K562 (cell line): ENCODE results near the gene OFD1. TPM values are rescaled to one million over a fixed set of nuclear protein-coding genes. Genes with fewer than 3 reads are reported as not detected.

Experiments used
- ATAC-seq: fragments of 200-7000 bp; cut with Tn5 transposase; 3 replicates; pipeline ENCODE4 v1.9.1; 2020; ENCODE audit warnings: moderate library complexity
- BruUV-seq: library from RNA; stranded (reverse); fragments of 400-500 nt; replicated peaks from 2 replicates; lab custom pipeline; 2021; lab: Mats Ljungman, UMichigan
- CTCF ChIA-PET: fragments of 300-600 bp; formaldehyde crosslinking; extraction: SDS; loops from one replicate; lab custom pipeline; 2021; ENCODE audit warnings: low intra/inter-chr PET ratio; lab: Yijun Ruan, JAX
- POLR2A ChIA-PET: fragments of 300-600, 350-650 bp; sonication (Branson Sonifier 250); formaldehyde crosslinking; extraction: SDS; loops from one replicate; lab custom pipeline; 2021; ENCODE audit warnings: antibody characterized with exemption, inconsistent platforms; lab: Yijun Ruan, JAX
- DNase-seq, 4 experiments: peaks; one replicate each; pipeline versions ENCODE4 v3.0.0 to v3.0.0-alpha.2; 2011 to 2018; ENCODE audit warnings: low spot score in 3 of 4, mixed read lengths in 3 of 4; ENCODE audit errors: extremely low read depth in 1 of 4
- FAIRE-seq: peaks from 2 replicates; lab custom pipeline; 2011; peaks lifted over from hg19 to GRCh38; lab: Jason Lieb, UNC
- H2AFZ ChIP-seq: 2 replicates; pipeline ENCODE4 v1.6.0; 2011; ENCODE audit warnings: low read depth, low read length, control low read depth, inconsistent platforms
- H3K27ac ChIP-seq: fragments of 200-600 bp; 3 replicates; pipeline ENCODE4 v1.8.0; 2011; ENCODE audit warnings: low read depth, mild to moderate bottlenecking, control low read depth, inconsistent platforms, low read length, moderate library complexity, mixed read lengths; ENCODE audit errors: extremely low read depth
- H3K27me3 ChIP-seq, 2 experiments: fragments of 300-600 bp in 1 of 2; 2 replicates in 1 of 2; 3 replicates in 1 of 2; pipeline versions ENCODE4 v1.6.0 to v1.8.0; 2011; ENCODE audit warnings: inconsistent platforms in 2 of 2, low read length in 2 of 2, mild to moderate bottlenecking in 1 of 2, mixed read lengths in 1 of 2, moderate library complexity in 1 of 2; ENCODE audit not compliant: control insufficient read depth in 2 of 2, insufficient read depth in 2 of 2
- H3K36me3 ChIP-seq: fragments of 300-600 bp; 3 replicates; pipeline ENCODE4 v1.8.0; 2011; ENCODE audit warnings: mild to moderate bottlenecking, low read length, inconsistent platforms; ENCODE audit not compliant: control insufficient read depth, insufficient read depth
- H3K4me1 ChIP-seq, 2 experiments: fragments of 200-600 bp in 1 of 2; replicated peaks in 1 of 2; 2 replicates in 1 of 2; 3 replicates in 1 of 2; pipeline versions ENCODE4 v1.5.1 to v1.8.0; 2011; ENCODE audit warnings: inconsistent platforms in 2 of 2, low read length in 2 of 2, mild to moderate bottlenecking in 1 of 2, mixed read lengths in 1 of 2, moderate library complexity in 1 of 2; ENCODE audit not compliant: control insufficient read depth in 2 of 2, insufficient read depth in 2 of 2
- H3K4me2 ChIP-seq: 2 replicates; pipeline ENCODE4 v1.6.1; 2011; ENCODE audit warnings: low read length, control low read depth, inconsistent platforms, mixed read lengths; ENCODE audit not compliant: insufficient read depth
- H3K4me3 ChIP-seq: fragments of 200-600 bp; sonication (generic), shearing (Covaris generic); 2 replicates; pipeline ENCODE4 v1.5.1; 2016; ENCODE audit warnings: control low read depth, inconsistent platforms
- H3K79me2 ChIP-seq: fragments of 200-600 bp; 3 replicates; pipeline ENCODE4 v1.8.0; 2011; ENCODE audit warnings: low read length, inconsistent platforms; ENCODE audit not compliant: control insufficient read depth, insufficient read depth
- H3K9ac ChIP-seq, 2 experiments: 2 replicates each; pipeline versions ENCODE4 v1.6.0 to v1.6.1; 2011; ENCODE audit warnings: low read depth in 2 of 2, low read length in 2 of 2, control low read depth in 1 of 2, inconsistent platforms in 1 of 2, mild to moderate bottlenecking in 1 of 2, mixed read lengths in 1 of 2; ENCODE audit not compliant: insufficient read depth in 1 of 2
- H3K9me1 ChIP-seq: one replicate; pipeline ENCODE4 v1.6.0; 2011; ENCODE audit warnings: inconsistent platforms, mild to moderate bottlenecking, low read length, moderate library complexity; ENCODE audit not compliant: control insufficient read depth, insufficient read depth
- H3K9me3 ChIP-seq: replicated peaks from 2 replicates; pipeline ENCODE4 v1.5.1; 2011; ENCODE audit warnings: low read depth, low read length, inconsistent platforms; ENCODE audit not compliant: control insufficient read depth, insufficient read depth
- H4K20me1 ChIP-seq: replicated peaks from 2 replicates; pipeline ENCODE4 v1.6.1; 2011; ENCODE audit warnings: low read length, inconsistent platforms, mixed read lengths; ENCODE audit not compliant: control insufficient read depth, insufficient read depth
- GTF2E2 ChIP-seq: fragments of 200-800 bp; sonication (Bioruptor generic); IDR thresholded peaks from 2 replicates; pipeline ENCODE4 v1.6.1; 2016; ENCODE audit warnings: missing genetic modification characterization, missing compliant biosample characterization
- MIER1 ChIP-seq: fragments of 450-650 bp; IDR thresholded peaks from 2 replicates; pipeline ENCODE4 v1.6.1; 2016; ENCODE audit warnings: antibody characterized with exemption, mild to moderate bottlenecking, low read depth
- NCOA4 ChIP-seq: fragments of 450-650 bp; IDR thresholded peaks from 2 replicates; pipeline ENCODE4 v1.6.1; 2018; ENCODE audit warnings: mild to moderate bottlenecking; ENCODE audit not compliant: partially characterized antibody
- WGBS: fragments of 100-300 bp; shearing (Covaris generic); methylation state at CpG from one replicate; pipeline ENCODE4 v1.1.6; 2016; ENCODE audit warnings: low coverage, mixed read lengths; ENCODE audit not compliant: insufficient coverage; ENCODE audit errors: missing lambda C conversion rate; 5-methylcytosine and 5-hydroxymethylcytosine counted together
- in situ Hi-C: fragments of 300-500 bp; cut with MboI; formaldehyde crosslinking; loops from 4 replicates; pipeline ENCODE4 v1.15.0; 2018; ENCODE audit warnings: inconsistent platforms, mixed read lengths
- intact Hi-C: fragments of 100-400 bp; cut with micrococcal nuclease; formaldehyde crosslinking; loops from 2 replicates; pipeline ENCODE4 v1.14.2; 2022
- polyA plus RNA-seq, 8 experiments: library from polyadenylated mRNA; depleted of rRNA in 4 of 8; stranded (reverse) in 5 of 8; unstranded in 3 of 8; fragments of >200 nt; fragmentation: Nextera tagmentation in 2 of 8; fragmentation: Illumina TruSeq in 1 of 8; extraction: Ambion mirVana in 2 of 8; extraction: Trizol in 1 of 8; gene quantifications; 2 replicates each; pipeline versions ENCODE4 v1.2.1 to v1.2.3, GENCODE V29; 2011 to 2014; ENCODE audit warnings: inconsistent platforms in 1 of 8, missing spikeins in 1 of 8
- total RNA-seq, 7 experiments: library from RNA; depleted of rRNA in 6 of 7; stranded (reverse); fragments of >200 nt in 6 of 7; fragmentation: Illumina TruSeq in 2 of 7; extraction: Trizol in 2 of 7; gene quantifications; 2 replicates each; pipeline versions ENCODE4 v1.2.1 to v1.2.3, GENCODE V29; 2011 to 2021; ENCODE audit warnings: low replicate concordance in 1 of 7
- TF ChIP-seq, protein P1 (sequence below): fragments of 250-450 bp; sonication (Bioruptor Pico); IDR thresholded peaks from 2 replicates; pipeline ENCODE4 v1.8.0; 2022; ENCODE audit warnings: inconsistent platforms

The OFD1 gene
- total and polyA plus RNA-seq, 9 of the 15 experiments (the other 6 are each of a cell fraction or from before 2014, with no cell fraction given), result 22.0 to 49.1 (median 30.2) TPM

DNA sequence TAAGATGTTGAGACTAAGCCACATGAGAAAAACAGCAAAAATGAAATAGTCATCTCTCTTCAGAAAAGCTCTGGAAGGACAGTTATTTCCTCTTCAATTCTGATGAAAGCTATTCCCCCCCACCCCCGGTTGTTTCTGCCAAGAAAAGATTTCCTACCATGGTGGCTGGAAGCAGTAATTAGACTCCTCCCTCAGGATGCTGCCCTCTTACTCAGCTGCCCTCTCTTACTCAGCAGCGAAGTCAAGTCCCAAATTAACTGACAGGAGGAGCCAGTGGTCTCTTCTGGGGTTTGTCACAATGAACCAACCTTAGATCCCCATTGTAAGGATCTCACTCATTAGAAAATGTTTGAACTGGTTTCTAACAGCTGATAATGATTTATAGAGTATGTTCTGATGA is 44.4 kb downstream of the OFD1 start:
- ATAC-seq, result no peak
- Histone ChIP-seq H3K9me3 (no peaks in the 10 kb centered on the region), H3K9me1 (no peaks in the 10 kb centered on the region), H3K4me2 (no peak overlapping the region), H2AFZ (no peak overlapping the region), H3K27ac (no peak overlapping the region), H3K36me3 (peaks cover 7% of the 10 kb centered on the region; the same call in 1 of the 3 replicates), H3K4me1 (no peaks in the 10 kb centered on the region), H3K9ac (no peak overlapping the region), H4K20me1 (no peaks in the 10 kb centered on the region), H3K27me3 (peaks cover 6 to 23% of the 10 kb centered on the region in 2 experiments; a peak in 4 of 5 replicates), H3K4me3 (no peak overlapping the region), H3K79me2 (no peaks in the 10 kb centered on the region)
- intact Hi-C loops (no loop called here), in situ Hi-C loops (no loop called here)
- no peak for FAIRE-seq
- ChIA-PET CTCF (no interaction called here), POLR2A (no interaction called here)
- no peak for DNase-seq
- BruUV-seq, result no TSS peak
- TF ChIP-seq, protein P1, sequence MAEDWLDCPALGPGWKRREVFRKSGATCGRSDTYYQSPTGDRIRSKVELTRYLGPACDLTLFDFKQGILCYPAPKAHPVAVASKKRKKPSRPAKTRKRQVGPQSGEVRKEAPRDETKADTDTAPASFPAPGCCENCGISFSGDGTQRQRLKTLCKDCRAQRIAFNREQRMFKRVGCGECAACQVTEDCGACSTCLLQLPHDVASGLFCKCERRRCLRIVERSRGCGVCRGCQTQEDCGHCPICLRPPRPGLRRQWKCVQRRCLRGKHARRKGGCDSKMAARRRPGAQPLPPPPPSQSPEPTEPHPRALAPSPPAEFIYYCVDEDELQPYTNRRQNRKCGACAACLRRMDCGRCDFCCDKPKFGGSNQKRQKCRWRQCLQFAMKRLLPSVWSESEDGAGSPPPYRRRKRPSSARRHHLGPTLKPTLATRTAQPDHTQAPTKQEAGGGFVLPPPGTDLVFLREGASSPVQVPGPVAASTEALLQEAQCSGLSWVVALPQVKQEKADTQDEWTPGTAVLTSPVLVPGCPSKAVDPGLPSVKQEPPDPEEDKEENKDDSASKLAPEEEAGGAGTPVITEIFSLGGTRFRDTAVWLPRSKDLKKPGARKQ, result no peak
- TF ChIP-seq NCOA4 (no peak), MIER1 (no peak), GTF2E2 (tag) (no peak)
- 6% methylated on average over 2 of the region's 2 CpGs for WGBS
